ENCODE data around the gene MT2A.
A peak's percentile ranks its signal among the peaks of the same experiment; 100 is the strongest.
"Not testable (repeated sequence)": the region's sequence is repeated elsewhere in the genome, so short reads cannot be mapped to it uniquely, and the experiment has no call there.

Gene MT2A

GRCh38 chr16:56621665-56622445 lies 13.5 kb downstream of the MT2A start:
- not testable (repeated sequence) for DNase-seq (ENCODE audit: low read depth)

- DNase-seq (ENCODE audit: low read depth) = not testable (repeated sequence)
Observed at GRCh38 chr16:56623184-56623583, 14.8 kb downstream of the MT2A start.

- DNase-seq (ENCODE audit: low read depth) = no peak
Observed at GRCh38 chr16:56623637-56624036, 15.3 kb downstream of the MT2A start.

GRCh38 chr16:56625140-56625942 lies 17.0 kb downstream of the MT2A start, which contains the start of gene MT1E:
MT1E (plus strand) TSS chr16:56625781; CDS start chr16:56625852, 71 bp downstream.
- DNase-seq (ENCODE audit: low read depth) = peak; percentile 56

GRCh38 chr16:56625943-56626654 lies 17.7 kb downstream of the MT2A start:
- no peak for DNase-seq (ENCODE audit: low read depth)

GRCh38 chr16:56626685-56627084 lies 18.3 kb downstream of the MT2A start:
- no peak for DNase-seq (ENCODE audit: low read depth)

- DNase-seq (ENCODE audit: low read depth) = no peak
Observed at GRCh38 chr16:56628486-56629350, 20.3 kb downstream of the MT2A start.

- DNase-seq (ENCODE audit: low read depth) = no peak
Observed at GRCh38 chr16:56629531-56629930, 21.1 kb downstream of the MT2A start.

- DNase-seq (ENCODE audit: low read depth) = no peak
Observed at GRCh38 chr16:56630134-56630533, 21.8 kb downstream of the MT2A start.

GRCh38 chr16:56631197-56631596 lies 22.8 kb downstream of the MT2A start:
- no peak for DNase-seq (ENCODE audit: low read depth)

GRCh38 chr16:56631832-56632155 lies 23.4 kb downstream of the MT2A start:
- no peak for DNase-seq (ENCODE audit: low read depth)

GRCh38 chr16:56632156-56632847 lies 23.9 kb downstream of the MT2A start, which contains the start of gene MT1M:
MT1M (plus strand) TSS chr16:56632659; CDS start chr16:56632732, 73 bp downstream.
- DNase-seq (ENCODE audit: low read depth) = no peak

GRCh38 chr16:56632848-56633365 lies 24.5 kb downstream of the MT2A start:
- no peak for DNase-seq (ENCODE audit: low read depth)

- DNase-seq (ENCODE audit: low read depth) = no peak
Observed at GRCh38 chr16:56633535-56633934, 25.2 kb downstream of the MT2A start.

- no peak for DNase-seq (ENCODE audit: low read depth)
Observed at GRCh38 chr16:56634715-56635440, 26.5 kb downstream of the MT2A start.

GRCh38 chr16:56635441-56635967 lies 27.1 kb downstream of the MT2A start:
- DNase-seq (ENCODE audit: low read depth) = no peak

- DNase-seq (ENCODE audit: low read depth) = no peak
Observed at GRCh38 chr16:56636616-56637413, 28.4 kb downstream of the MT2A start.

- DNase-seq (ENCODE audit: low read depth) = no peak
Observed at GRCh38 chr16:56637814-56638750, 29.7 kb downstream of the MT2A start, which contains the start of gene MT1A. MT1A (plus strand) TSS chr16:56638666; CDS start chr16:56638739, 73 bp downstream.
